K562 (cell line): ENCODE results near the gene TSEN54. TPM values are rescaled to one million over a fixed set of nuclear protein-coding genes. Genes with fewer than 3 reads are reported as not detected.

ENCODE experiments used
- ATAC-seq: fragments of 200-7000 bp; cut with Tn5 transposase; 3 replicates; pipeline ENCODE4 v1.9.1; 2020; ENCODE audit warnings: moderate library complexity
- BruUV-seq: library from RNA; stranded (reverse); fragments of 400-500 nt; replicated peaks from 2 replicates; lab custom pipeline; 2021; lab: Mats Ljungman, UMichigan
- CTCF ChIA-PET: fragments of 300-600 bp; formaldehyde crosslinking; extraction: SDS; loops from one replicate; lab custom pipeline; 2021; ENCODE audit warnings: low intra/inter-chr PET ratio; lab: Yijun Ruan, JAX
- POLR2A ChIA-PET: fragments of 300-600, 350-650 bp; sonication (Branson Sonifier 250); formaldehyde crosslinking; extraction: SDS; loops from one replicate; lab custom pipeline; 2021; ENCODE audit warnings: antibody characterized with exemption, inconsistent platforms; lab: Yijun Ruan, JAX
- DNase-seq, 4 experiments: peaks; one replicate each; pipeline versions ENCODE4 v3.0.0 to v3.0.0-alpha.2; 2011 to 2018; ENCODE audit warnings: low spot score in 3 of 4, mixed read lengths in 3 of 4; ENCODE audit errors: extremely low read depth in 1 of 4
- FAIRE-seq: peaks from 2 replicates; lab custom pipeline; 2011; peaks lifted over from hg19 to GRCh38; lab: Jason Lieb, UNC
- H2AFZ ChIP-seq: 2 replicates; pipeline ENCODE4 v1.6.0; 2011; ENCODE audit warnings: low read depth, low read length, control low read depth, inconsistent platforms
- H3K27ac ChIP-seq: fragments of 200-600 bp; 3 replicates; pipeline ENCODE4 v1.8.0; 2011; ENCODE audit warnings: low read depth, mild to moderate bottlenecking, control low read depth, inconsistent platforms, low read length, moderate library complexity, mixed read lengths; ENCODE audit errors: extremely low read depth
- H3K27me3 ChIP-seq, 2 experiments: fragments of 300-600 bp in 1 of 2; 2 replicates in 1 of 2; 3 replicates in 1 of 2; pipeline versions ENCODE4 v1.6.0 to v1.8.0; 2011; ENCODE audit warnings: inconsistent platforms in 2 of 2, low read length in 2 of 2, mild to moderate bottlenecking in 1 of 2, mixed read lengths in 1 of 2, moderate library complexity in 1 of 2; ENCODE audit not compliant: control insufficient read depth in 2 of 2, insufficient read depth in 2 of 2
- H3K36me3 ChIP-seq: fragments of 300-600 bp; 3 replicates; pipeline ENCODE4 v1.8.0; 2011; ENCODE audit warnings: mild to moderate bottlenecking, low read length, inconsistent platforms; ENCODE audit not compliant: control insufficient read depth, insufficient read depth
- H3K4me1 ChIP-seq, 2 experiments: fragments of 200-600 bp in 1 of 2; replicated peaks in 1 of 2; 2 replicates in 1 of 2; 3 replicates in 1 of 2; pipeline versions ENCODE4 v1.5.1 to v1.8.0; 2011; ENCODE audit warnings: inconsistent platforms in 2 of 2, low read length in 2 of 2, mild to moderate bottlenecking in 1 of 2, mixed read lengths in 1 of 2, moderate library complexity in 1 of 2; ENCODE audit not compliant: control insufficient read depth in 2 of 2, insufficient read depth in 2 of 2
- H3K4me2 ChIP-seq: 2 replicates; pipeline ENCODE4 v1.6.1; 2011; ENCODE audit warnings: low read length, control low read depth, inconsistent platforms, mixed read lengths; ENCODE audit not compliant: insufficient read depth
- H3K4me3 ChIP-seq: fragments of 200-600 bp; sonication (generic), shearing (Covaris generic); 2 replicates; pipeline ENCODE4 v1.5.1; 2016; ENCODE audit warnings: control low read depth, inconsistent platforms
- H3K79me2 ChIP-seq: fragments of 200-600 bp; 3 replicates; pipeline ENCODE4 v1.8.0; 2011; ENCODE audit warnings: low read length, inconsistent platforms; ENCODE audit not compliant: control insufficient read depth, insufficient read depth
- H3K9ac ChIP-seq, 2 experiments: 2 replicates each; pipeline versions ENCODE4 v1.6.0 to v1.6.1; 2011; ENCODE audit warnings: low read depth in 2 of 2, low read length in 2 of 2, control low read depth in 1 of 2, inconsistent platforms in 1 of 2, mild to moderate bottlenecking in 1 of 2, mixed read lengths in 1 of 2; ENCODE audit not compliant: insufficient read depth in 1 of 2
- H3K9me1 ChIP-seq: one replicate; pipeline ENCODE4 v1.6.0; 2011; ENCODE audit warnings: inconsistent platforms, mild to moderate bottlenecking, low read length, moderate library complexity; ENCODE audit not compliant: control insufficient read depth, insufficient read depth
- H3K9me3 ChIP-seq: replicated peaks from 2 replicates; pipeline ENCODE4 v1.5.1; 2011; ENCODE audit warnings: low read depth, low read length, inconsistent platforms; ENCODE audit not compliant: control insufficient read depth, insufficient read depth
- H4K20me1 ChIP-seq: replicated peaks from 2 replicates; pipeline ENCODE4 v1.6.1; 2011; ENCODE audit warnings: low read length, inconsistent platforms, mixed read lengths; ENCODE audit not compliant: control insufficient read depth, insufficient read depth
- GATAD2A ChIP-seq: fragments of 450-650 bp; IDR thresholded peaks from 2 replicates; pipeline ENCODE4 v1.6.1; 2017
- HIVEP1 ChIP-seq: fragments of 250-450 bp; sonication (Bioruptor Pico); IDR thresholded peaks from 2 replicates; pipeline ENCODE4 v1.4.0; 2020; ENCODE audit warnings: mild to moderate bottlenecking
- HNRNPLL ChIP-seq: fragments of 200-400 bp; formaldehyde crosslinking; IDR thresholded peaks from 2 replicates; pipeline ENCODE4 v1.6.1; 2017; ENCODE audit warnings: low read length, low read depth, mild to moderate bottlenecking; ENCODE audit not compliant: poor library complexity, severe bottlenecking
- KAT7 ChIP-seq: sonication (generic); formaldehyde crosslinking; IDR thresholded peaks from 2 replicates; pipeline ENCODE4 v1.8.0; 2022; ENCODE audit warnings: missing genetic modification reagents, mild to moderate bottlenecking, borderline replicate concordance
- MAZ ChIP-seq, 2 experiments: fragments of 450-650 bp in 1 of 2; sonication (generic) in 1 of 2; formaldehyde crosslinking; IDR thresholded peaks in 1 of 2; conservative IDR thresholded peaks in 1 of 2; 2 replicates each; pipeline versions ENCODE4 v1.4.0 to v1.5.0; 2020; ENCODE audit warnings: mild to moderate bottlenecking in 1 of 2, missing genetic modification reagents in 1 of 2
- MTA2 ChIP-seq: fragments of 450-650 bp; IDR thresholded peaks from 2 replicates; pipeline ENCODE4 v1.6.1; 2016; ENCODE audit warnings: low read depth
- NEUROD1 ChIP-seq: fragments of 150-350 bp; IDR thresholded peaks from 2 replicates; pipeline ENCODE4 v1.6.1; 2014; ENCODE audit warnings: borderline replicate concordance, low read length, low read depth; ENCODE audit not compliant: partially characterized antibody
- PBX2 ChIP-seq, 2 experiments: IDR thresholded peaks in 1 of 2; conservative IDR thresholded peaks in 1 of 2; 2 replicates each; pipeline ENCODE4 v1.6.1; 2016; ENCODE audit warnings: low read depth in 2 of 2, mild to moderate bottlenecking in 1 of 2, missing compliant biosample characterization in 1 of 2, missing genetic modification characterization in 1 of 2, moderate library complexity in 1 of 2
- SIN3B ChIP-seq: fragments of 450-650 bp; IDR thresholded peaks from 2 replicates; pipeline ENCODE4 v1.6.1; 2017; ENCODE audit warnings: low read depth, mild to moderate bottlenecking, moderate library complexity
- TRIM24 ChIP-seq, 2 experiments: fragments of 450-650 bp; IDR thresholded peaks; 2 replicates each; pipeline ENCODE4 v1.6.1; 2016
- ZFP1 ChIP-seq: fragments of 450-650 bp; formaldehyde crosslinking; IDR thresholded peaks from 2 replicates; pipeline ENCODE4 v1.4.0; 2020; ENCODE audit warnings: mild to moderate bottlenecking, mixed read lengths
- ZFP36 ChIP-seq: fragments of 150-350 bp; IDR thresholded peaks from 2 replicates; pipeline ENCODE4 v1.6.1; 2018; ENCODE audit warnings: low read length, low read depth; ENCODE audit not compliant: partially characterized antibody
- ZNF395 ChIP-seq: fragments of 200-800 bp; sonication (Bioruptor generic); IDR thresholded peaks from 2 replicates; pipeline ENCODE4 v1.6.1; 2017; ENCODE audit warnings: missing genetic modification characterization, missing compliant biosample characterization
- WGBS: fragments of 100-300 bp; shearing (Covaris generic); methylation state at CpG from one replicate; pipeline ENCODE4 v1.1.6; 2016; ENCODE audit warnings: low coverage, mixed read lengths; ENCODE audit not compliant: insufficient coverage; ENCODE audit errors: missing lambda C conversion rate; 5-methylcytosine and 5-hydroxymethylcytosine counted together
- in situ Hi-C: fragments of 300-500 bp; cut with MboI; formaldehyde crosslinking; loops from 4 replicates; pipeline ENCODE4 v1.15.0; 2018; ENCODE audit warnings: inconsistent platforms, mixed read lengths
- intact Hi-C: fragments of 100-400 bp; cut with micrococcal nuclease; formaldehyde crosslinking; loops from 2 replicates; pipeline ENCODE4 v1.14.2; 2022
- polyA plus RNA-seq, 8 experiments: library from polyadenylated mRNA; depleted of rRNA in 4 of 8; stranded (reverse) in 5 of 8; unstranded in 3 of 8; fragments of >200 nt; fragmentation: Nextera tagmentation in 2 of 8; fragmentation: Illumina TruSeq in 1 of 8; extraction: Ambion mirVana in 2 of 8; extraction: Trizol in 1 of 8; gene quantifications; 2 replicates each; pipeline versions ENCODE4 v1.2.1 to v1.2.3, GENCODE V29; 2011 to 2014; ENCODE audit warnings: inconsistent platforms in 1 of 8, missing spikeins in 1 of 8
- total RNA-seq, 7 experiments: library from RNA; depleted of rRNA in 6 of 7; stranded (reverse); fragments of >200 nt in 6 of 7; fragmentation: Illumina TruSeq in 2 of 7; extraction: Trizol in 2 of 7; gene quantifications; 2 replicates each; pipeline versions ENCODE4 v1.2.1 to v1.2.3, GENCODE V29; 2011 to 2021; ENCODE audit warnings: low replicate concordance in 1 of 7
- TF ChIP-seq, protein P1 (sequence below): fragments of 250-450 bp; sonication (Bioruptor Pico); IDR thresholded peaks from 2 replicates; pipeline ENCODE4 v1.5.0; 2020; ENCODE audit warnings: mild to moderate bottlenecking

TSEN54 gene
- total and polyA plus RNA-seq, 9 of the 15 experiments (the other 6 are each of a cell fraction or from before 2014, with no cell fraction given) = 5.9 to 64.3 (median 48.9) TPM

DNA sequence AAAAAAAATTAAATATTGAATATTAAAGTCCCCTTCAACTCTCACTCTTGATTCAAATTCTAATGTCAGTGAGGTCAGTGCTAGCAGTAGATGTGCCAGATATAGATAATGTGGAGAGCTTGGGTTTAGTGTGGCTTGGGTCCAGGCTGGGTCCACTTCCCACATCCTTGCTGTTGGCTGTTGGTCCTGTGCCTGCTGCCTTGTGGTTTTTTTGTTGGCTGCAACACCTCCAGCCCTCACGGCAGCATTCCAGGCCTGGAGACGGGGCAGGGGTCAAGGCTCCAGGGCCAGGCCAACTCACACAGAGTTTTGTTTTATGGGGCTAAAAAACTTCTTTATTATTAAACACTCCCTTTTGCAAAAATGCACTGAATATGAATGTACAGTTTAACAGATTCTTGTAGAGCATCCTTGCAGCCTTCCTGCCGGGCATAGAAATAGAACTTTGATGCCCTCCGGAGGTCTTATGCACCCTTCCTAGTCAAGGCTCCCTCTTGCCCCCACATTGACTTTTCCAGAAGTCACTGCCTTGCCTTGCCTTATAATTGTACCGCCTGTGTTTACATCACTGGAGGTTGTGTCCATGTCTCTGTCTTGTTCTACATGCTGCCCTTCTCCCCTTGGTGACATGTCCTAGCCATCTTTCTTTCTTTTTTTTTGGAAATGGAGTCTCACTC, 45.7 kb downstream of the TSEN54 start:
- Histone ChIP-seq H3K36me3 (peaks cover 13% of the 10 kb centered on the region; the same call in 1 of the 3 replicates), H3K4me2 (no peak overlapping the region), H3K9me3 (no peaks in the 10 kb centered on the region), H3K4me1 (peaks cover 10 to 32% of the 10 kb centered on the region in 2 experiments), H2AFZ (no peak overlapping the region), H3K4me3 (no peak overlapping the region), H4K20me1 (no peaks in the 10 kb centered on the region), H3K27me3 (no peaks in the 10 kb centered on the region), H3K9me1 (peaks cover 3% of the 10 kb centered on the region), H3K27ac (no peak overlapping the region), H3K79me2 (no peaks in the 10 kb centered on the region), H3K9ac (no peak overlapping the region)
- 50% methylated on average over 5 of the region's 5 CpGs for WGBS
- CTCF ChIA-PET = no interaction called here
- BruUV-seq = no TSS peak
- in situ Hi-C loops (no loop called here), intact Hi-C loops (no loop called here)
- POLR2A ChIA-PET = no interaction called here
- TF ChIP-seq HNRNPLL (no peak), ZNF395 (CRISPR knock-in tag) (no peak), ZFP36 (no peak), SIN3B (no peak), NEUROD1 (no peak), MTA2 (no peak), HIVEP1 (CRISPR knock-in tag) (no peak), TRIM24 (IDR thresholded peaks at IDR 0.05) (no peak), MAZ (CRISPR knock-in tag; conservative IDR thresholded peaks at IDR 0.05 in 1 of 2, IDR thresholded peaks at IDR 0.05 in 1 of 2) (no peak), ZFP1 (CRISPR knock-in tag) (no peak), GATAD2A (no peak), PBX2 (CRISPR knock-in tag; IDR thresholded peaks at IDR 0.05; ENCODE audit: low read depth) (no peak), PBX2 (tag; conservative IDR thresholded peaks at IDR 0.05; ENCODE audit: low read depth) (no peak), KAT7 (no peak)
- TF ChIP-seq, protein P1, sequence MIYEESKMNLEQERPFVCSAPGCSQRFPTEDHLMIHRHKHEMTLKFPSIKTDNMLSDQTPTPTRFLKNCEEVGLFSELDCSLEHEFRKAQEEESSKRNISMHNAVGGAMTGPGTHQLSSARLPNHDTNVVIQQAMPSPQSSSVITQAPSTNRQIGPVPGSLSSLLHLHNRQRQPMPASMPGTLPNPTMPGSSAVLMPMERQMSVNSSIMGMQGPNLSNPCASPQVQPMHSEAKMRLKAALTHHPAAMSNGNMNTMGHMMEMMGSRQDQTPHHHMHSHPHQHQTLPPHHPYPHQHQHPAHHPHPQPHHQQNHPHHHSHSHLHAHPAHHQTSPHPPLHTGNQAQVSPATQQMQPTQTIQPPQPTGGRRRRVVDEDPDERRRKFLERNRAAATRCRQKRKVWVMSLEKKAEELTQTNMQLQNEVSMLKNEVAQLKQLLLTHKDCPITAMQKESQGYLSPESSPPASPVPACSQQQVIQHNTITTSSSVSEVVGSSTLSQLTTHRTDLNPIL = no peak
- ATAC-seq (no peak), DNase-seq (no peak), FAIRE-seq (no peak)
